ENCODE measurements around the gene SLC25A29.
"Not testable (repeated sequence)": the region's sequence is repeated elsewhere in the genome, so short reads cannot be mapped to it uniquely, and the experiment has no call there.

DNA sequence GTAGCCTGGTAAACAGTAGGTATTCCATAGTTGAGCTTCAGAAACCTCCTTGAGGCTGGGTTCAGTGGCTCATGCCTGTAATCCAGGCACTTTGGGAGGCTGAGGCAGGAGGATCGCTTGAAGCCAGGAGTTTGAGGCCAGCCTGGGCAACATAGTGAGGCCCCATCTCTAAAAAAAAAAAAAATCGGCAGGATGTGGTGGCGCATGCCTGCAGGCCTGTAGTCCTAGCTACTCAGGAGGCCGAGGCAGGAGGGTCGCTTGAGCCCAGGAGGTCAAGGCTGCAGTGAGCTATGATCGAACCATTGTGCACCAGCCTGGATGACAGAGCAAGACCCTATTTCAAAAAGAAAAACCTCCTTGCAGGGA, 2.2 kb upstream of the SLC25A29 start:
- TF ChIP-seq, protein P1, sequence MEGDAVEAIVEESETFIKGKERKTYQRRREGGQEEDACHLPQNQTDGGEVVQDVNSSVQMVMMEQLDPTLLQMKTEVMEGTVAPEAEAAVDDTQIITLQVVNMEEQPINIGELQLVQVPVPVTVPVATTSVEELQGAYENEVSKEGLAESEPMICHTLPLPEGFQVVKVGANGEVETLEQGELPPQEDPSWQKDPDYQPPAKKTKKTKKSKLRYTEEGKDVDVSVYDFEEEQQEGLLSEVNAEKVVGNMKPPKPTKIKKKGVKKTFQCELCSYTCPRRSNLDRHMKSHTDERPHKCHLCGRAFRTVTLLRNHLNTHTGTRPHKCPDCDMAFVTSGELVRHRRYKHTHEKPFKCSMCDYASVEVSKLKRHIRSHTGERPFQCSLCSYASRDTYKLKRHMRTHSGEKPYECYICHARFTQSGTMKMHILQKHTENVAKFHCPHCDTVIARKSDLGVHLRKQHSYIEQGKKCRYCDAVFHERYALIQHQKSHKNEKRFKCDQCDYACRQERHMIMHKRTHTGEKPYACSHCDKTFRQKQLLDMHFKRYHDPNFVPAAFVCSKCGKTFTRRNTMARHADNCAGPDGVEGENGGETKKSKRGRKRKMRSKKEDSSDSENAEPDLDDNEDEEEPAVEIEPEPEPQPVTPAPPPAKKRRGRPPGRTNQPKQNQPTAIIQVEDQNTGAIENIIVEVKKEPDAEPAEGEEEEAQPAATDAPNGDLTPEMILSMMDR (IDR thresholded peaks at IDR 0.05), result not testable (repeated sequence)
- not testable (repeated sequence) for TF ChIP-seq ZFX (IDR thresholded peaks at IDR 0.05; ENCODE audit: borderline replicate concordance)

Measured in 22Rv1 (cell line).